RWPE2 (cell line): ENCODE measurements around the gene HMCES.

ENCODE experiments used
- ATAC-seq: fragments of 200-7000 bp; cut with Tn5 transposase; 3 replicates; pipeline ENCODE4 v1.9.1; 2021; ENCODE audit warnings: low read depth
- DNase-seq: peaks from one replicate; pipeline ENCODE4 v3.0.0-alpha.2; 2020; ENCODE audit warnings: low spot score
- H3K27ac ChIP-seq: fragments of 450-650 bp; 2 replicates; pipeline ENCODE4 v1.5.1; 2017; ENCODE audit warnings: mild to moderate bottlenecking; ENCODE audit not compliant: poor library complexity, severe bottlenecking
- H3K27me3 ChIP-seq: fragments of 250-450 bp; sonication (Bioruptor Pico); 2 replicates; pipeline ENCODE4 v1.5.1; 2021; ENCODE audit warnings: mild to moderate bottlenecking, moderate library complexity; ENCODE audit not compliant: insufficient read depth, poor library complexity, severe bottlenecking
- H3K36me3 ChIP-seq: fragments of 250-450 bp; sonication (Bioruptor Pico); 2 replicates; pipeline ENCODE4 v1.5.1; 2020; ENCODE audit warnings: low read depth, mild to moderate bottlenecking, moderate library complexity
- H3K4me1 ChIP-seq: fragments of 250-450 bp; sonication (Bioruptor Pico); 2 replicates; pipeline ENCODE4 v1.5.1; 2021; ENCODE audit warnings: mild to moderate bottlenecking, moderate library complexity; ENCODE audit not compliant: insufficient read depth, poor library complexity, severe bottlenecking
- H3K4me3 ChIP-seq: fragments of 250-450 bp; sonication (Bioruptor Pico); 2 replicates; pipeline ENCODE4 v1.5.1; 2021; ENCODE audit warnings: mild to moderate bottlenecking, moderate library complexity; ENCODE audit not compliant: severe bottlenecking
- H3K9me3 ChIP-seq: fragments of 250-450 bp; sonication (Bioruptor Pico); 2 replicates; pipeline ENCODE4 v1.5.1; 2021; ENCODE audit warnings: mild to moderate bottlenecking, moderate library complexity; ENCODE audit not compliant: severe bottlenecking
- CTCF ChIP-seq: fragments of 450-650 bp; IDR thresholded peaks from one replicate; pipeline ENCODE4 v1.5.1; 2017; ENCODE audit warnings: mild to moderate bottlenecking, moderate library complexity; ENCODE audit not compliant: poor library complexity, severe bottlenecking

The HMCES gene

DNA sequence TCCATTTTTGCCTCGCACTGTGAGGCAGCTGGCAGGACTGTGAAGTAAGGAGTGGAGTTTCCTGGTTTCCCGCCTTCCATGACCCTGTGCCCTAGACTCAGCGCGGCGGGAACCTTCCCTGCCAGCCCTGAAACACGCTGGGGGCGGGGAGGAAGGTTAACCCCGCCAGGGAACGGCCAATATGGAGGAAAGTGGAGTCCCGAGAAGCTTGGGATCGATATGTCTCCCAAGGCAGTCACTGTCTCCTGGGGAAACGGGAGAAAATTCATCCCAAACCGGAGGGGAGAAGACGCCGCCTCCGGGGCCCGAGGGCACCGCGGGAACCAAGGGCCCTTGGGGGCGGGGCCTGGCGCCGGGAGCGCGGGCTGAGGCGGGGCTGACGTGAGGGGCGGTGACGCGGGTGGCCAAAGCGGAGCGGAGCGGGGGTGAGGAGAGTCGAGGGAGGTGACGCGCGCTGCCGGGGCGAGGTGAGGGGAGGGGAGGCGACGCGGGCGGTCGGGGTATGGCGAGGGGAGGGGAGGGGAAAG, at the start of gene HMCES:
TSS of gene HMCES (plus strand) at position 432 of the 527 bp plus-strand sequence. CDS start 863 bp downstream, outside the sequence.
- peaks cover 57% of the 10 kb centered on the region for H3K36me3 ChIP-seq

DNA sequence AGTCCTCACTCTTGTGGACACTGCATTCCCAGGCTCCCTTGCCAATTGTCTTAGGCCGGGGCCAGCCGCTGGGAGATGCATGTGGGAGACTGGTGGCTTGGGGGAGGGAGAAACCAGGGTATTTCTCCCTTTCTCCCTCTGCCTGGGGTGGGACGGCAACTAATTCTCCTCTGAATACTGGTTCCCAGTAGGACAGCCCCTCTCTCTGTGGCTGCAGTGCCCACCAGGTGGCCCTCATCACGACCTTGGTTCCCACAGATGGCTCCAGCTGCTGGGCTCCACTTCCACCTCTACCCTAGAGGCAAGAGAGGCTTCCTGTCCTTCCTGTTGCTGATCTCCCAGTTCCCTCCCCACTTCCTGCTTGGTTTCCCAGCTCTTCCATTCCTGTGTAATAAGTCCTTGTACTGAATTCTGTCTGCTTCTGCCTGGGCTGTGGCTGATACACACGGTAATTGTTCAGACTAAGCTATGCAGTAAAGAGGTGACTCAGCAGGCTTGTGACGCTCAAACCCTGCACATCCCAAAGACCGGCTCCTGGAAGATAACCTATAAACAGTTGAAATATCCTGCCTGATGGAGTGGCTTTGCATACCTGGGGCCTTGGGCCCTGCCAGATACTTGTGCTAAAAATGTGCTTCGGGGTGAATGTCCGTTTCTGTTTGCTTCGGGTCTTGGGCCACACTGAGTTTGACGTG, 49.6 kb upstream of the HMCES start:
- peak; percentile 55 for ATAC-seq
- Histone ChIP-seq H3K4me1 (peaks cover 44% of the 10 kb centered on the region), H3K36me3 (no peaks in the 10 kb centered on the region), H3K9me3 (no peaks in the 10 kb centered on the region), H3K27me3 (no peaks in the 10 kb centered on the region), H3K27ac (peak overlapping the region; percentile 91), H3K4me3 (no peak overlapping the region)
- no peak for DNase-seq
- TF ChIP-seq CTCF = no peak

More for the DNA sequence above, at the start of gene HMCES:
- Histone ChIP-seq H3K27me3 (no peaks in the 10 kb centered on the region), H3K4me1 (peaks cover 25% of the 10 kb centered on the region), H3K4me3 (peak within 1 kb of the TSS; percentile 86), H3K27ac (peak within 1 kb of the TSS; percentile 77), H3K9me3 (no peaks in the 10 kb centered on the region)
- no peak for TF ChIP-seq CTCF
- DNase-seq (peak; percentile 88), ATAC-seq (peak; percentile 82)

DNA sequence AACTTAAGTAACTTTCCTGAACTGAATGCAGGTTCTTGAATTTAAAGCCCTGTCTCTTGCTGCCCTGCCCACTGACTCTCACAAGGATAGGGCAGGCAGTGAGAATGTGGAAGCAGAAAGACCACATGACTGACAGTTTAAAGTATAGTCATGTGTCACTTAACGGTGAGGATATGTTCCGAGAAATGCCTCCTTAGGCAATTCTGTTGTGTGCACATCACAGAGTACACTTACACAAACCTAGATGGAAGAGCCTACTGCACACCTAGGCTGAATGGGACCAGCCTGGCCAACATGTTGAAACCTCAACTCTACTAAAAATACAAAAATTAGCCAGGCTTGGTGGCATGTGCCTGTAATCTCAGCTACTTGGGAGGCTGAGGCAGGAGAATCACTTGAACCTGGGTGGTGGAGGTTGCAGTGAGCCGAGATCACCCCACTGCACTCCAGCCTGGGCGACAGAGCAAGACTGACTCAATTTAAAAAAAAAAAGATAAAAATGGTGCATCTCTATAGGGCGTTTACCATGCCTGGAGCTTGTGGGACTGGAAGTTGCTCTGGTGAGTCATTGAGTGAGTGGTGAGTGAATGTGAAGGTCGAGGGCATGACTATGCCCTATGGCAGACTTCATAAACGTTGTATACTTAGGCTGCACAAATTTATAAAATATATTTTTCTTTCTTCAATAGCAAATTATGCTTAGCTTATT, 48.2 kb upstream of the HMCES start:
- no peaks in the 10 kb centered on the region for H3K27me3 ChIP-seq
- peaks cover 34% of the 10 kb centered on the region for H3K4me1 ChIP-seq
- no peaks in the 10 kb centered on the region for H3K9me3 ChIP-seq
- peak; percentile 87 for ATAC-seq
- peak overlapping the region; percentile 91 for H3K27ac ChIP-seq
- H3K36me3 ChIP-seq = no peaks in the 10 kb centered on the region
- DNase-seq = peak; percentile 73
- TF ChIP-seq CTCF = no peak
- no peak overlapping the region for H3K4me3 ChIP-seq

GRCh38 chr3:129231331-129232119, 47.1 kb upstream of the HMCES start:
- Histone ChIP-seq H3K27me3 (no peaks in the 10 kb centered on the region), H3K4me3 (no peak overlapping the region), H3K9me3 (no peaks in the 10 kb centered on the region), H3K4me1 (peaks cover 23% of the 10 kb centered on the region), H3K36me3 (no peaks in the 10 kb centered on the region), H3K27ac (peak overlapping the region; percentile 91)
- no peak for ATAC-seq
- no peak for TF ChIP-seq CTCF
- no peak for DNase-seq
